HG03039 (cell line): ENCODE data around the gene PSG5.
"Not testable (repeated sequence)": the region's sequence is repeated elsewhere in the genome, so short reads cannot be mapped to it uniquely, and the experiment has no call there.

Experiments
- ATAC-seq: cut with Tn5 transposase; IDR thresholded peaks from one replicate; pipeline ENCODE4 v1.9.1; 2021; ENCODE audit warnings: mild to moderate bottlenecking, moderate library complexity; ENCODE audit not compliant: unreplicated experiment

Gene PSG5

DNA sequence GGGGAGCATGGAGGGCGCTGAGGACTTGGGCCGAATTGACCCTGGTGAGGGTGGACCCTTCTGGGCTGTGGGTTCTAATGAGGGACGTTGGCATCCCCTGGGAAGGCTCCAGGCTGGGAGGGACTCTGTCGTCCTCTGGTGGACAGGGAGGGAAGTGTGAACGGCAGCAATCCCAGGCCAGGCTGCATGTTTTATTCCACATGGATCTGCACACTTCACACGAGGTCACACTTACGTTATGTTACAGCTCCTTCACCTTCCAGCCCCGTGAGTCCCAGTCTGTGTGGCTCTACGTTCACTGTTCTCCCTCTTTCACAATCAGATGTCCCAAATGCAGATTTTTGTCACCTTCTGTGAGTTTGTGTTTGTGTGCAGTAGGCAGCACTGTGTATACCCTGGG is 1.8 kb upstream of the PSG5 start:
- not testable (repeated sequence) for ATAC-seq

- not testable (repeated sequence) for ATAC-seq
Measured at GRCh38 chr19:43181869-43182771, 4.2 kb downstream of the PSG5 start.

DNA sequence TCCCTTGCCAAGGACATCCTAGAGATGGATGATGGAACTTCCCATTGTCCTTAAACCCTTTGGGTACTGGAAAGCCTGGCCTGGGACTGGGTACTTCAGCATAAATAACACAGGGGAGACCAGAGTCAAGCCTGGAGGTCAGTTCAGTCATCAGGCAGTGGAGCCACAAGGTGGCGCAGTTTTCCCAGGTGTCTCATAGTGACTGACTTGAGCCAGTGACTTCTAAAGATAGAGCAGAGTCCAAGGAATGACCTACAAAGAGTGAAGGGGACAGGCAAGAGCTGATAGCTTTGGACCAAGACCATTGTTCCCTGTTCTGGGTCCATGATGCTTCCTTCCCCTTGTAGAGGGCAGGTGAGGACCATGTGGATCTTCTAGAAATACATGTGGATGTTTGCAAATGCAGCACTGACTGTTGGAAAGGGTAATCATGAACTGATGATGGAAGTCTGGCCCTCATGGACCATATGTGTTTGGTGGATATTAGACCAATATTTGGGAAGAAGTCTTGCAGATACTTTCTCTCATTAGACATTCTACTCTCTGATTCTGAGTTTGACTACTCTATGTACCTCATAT is 6.7 kb downstream of the PSG5 start:
- ATAC-seq = not testable (repeated sequence)

DNA sequence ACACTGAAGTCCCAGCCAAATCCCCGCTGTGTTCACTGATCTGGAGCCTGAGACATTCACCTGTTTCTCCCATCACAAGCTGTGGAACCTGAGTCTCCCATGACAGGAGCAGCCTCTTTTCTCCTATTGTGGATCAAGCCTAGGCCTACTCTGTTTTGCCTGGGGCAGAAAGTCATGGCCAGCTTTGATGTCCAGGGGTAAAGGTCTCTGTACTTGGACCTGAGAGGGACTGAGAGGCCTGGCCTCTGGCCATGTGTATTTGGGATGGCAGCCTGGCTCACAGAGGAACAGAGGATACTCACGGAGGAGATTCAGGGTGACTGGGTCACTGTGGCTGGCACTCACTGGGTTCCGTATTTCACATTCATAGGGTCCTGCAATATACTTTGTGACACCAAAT is 7.8 kb downstream of the PSG5 start:
- not testable (repeated sequence) for ATAC-seq

DNA sequence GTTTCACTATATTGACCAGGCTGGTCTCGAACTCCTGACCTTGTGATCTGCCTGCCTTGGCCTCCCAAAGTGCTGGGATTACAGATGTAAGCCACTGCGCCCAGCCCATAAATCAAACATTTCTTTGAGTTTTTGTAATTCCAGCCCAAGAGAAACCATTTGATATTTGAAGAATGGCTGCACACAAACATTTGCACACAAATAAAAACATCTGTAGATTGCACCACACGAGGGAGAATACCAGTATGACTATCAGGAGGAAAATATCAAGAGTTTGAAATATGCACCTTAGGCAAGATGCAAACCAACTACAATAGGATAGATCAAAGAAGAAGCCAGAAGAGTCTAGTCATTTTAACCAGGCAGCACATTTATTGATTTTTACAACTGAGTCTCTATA is 20.4 kb downstream of the PSG5 start:
- not testable (repeated sequence) for ATAC-seq

GRCh38 chr19:43163135-43163534 is 23.2 kb downstream of the PSG5 start:
- ATAC-seq = not testable (repeated sequence)

GRCh38 chr19:43162261-43162660 is 24.1 kb downstream of the PSG5 start:
- ATAC-seq = not testable (repeated sequence)

DNA sequence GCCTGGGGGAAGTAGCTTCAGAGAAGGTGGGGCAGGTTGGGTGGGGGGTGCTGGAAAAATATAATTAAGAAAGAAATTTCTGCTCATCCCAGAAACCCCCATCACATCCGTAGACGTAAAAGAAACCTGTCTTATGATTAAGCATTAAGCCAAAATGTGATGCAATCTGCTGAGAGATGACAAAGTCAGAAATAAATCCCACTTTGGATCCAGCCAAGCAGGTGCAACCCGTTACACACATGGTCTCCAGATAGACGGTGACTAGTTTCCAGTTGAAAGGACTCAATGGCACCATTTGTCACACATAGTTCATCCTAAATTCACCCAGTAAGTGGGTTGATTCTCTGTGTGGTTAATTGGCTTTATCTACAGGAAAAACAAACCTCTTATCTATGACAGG is 34.1 kb downstream of the PSG5 start:
- no peak for ATAC-seq

GRCh38 chr19:43149788-43150187 is 36.5 kb downstream of the PSG5 start:
- ATAC-seq = not testable (repeated sequence)

GRCh38 chr19:43148233-43148632 is 38.1 kb downstream of the PSG5 start:
- no peak for ATAC-seq

GRCh38 chr19:43141763-43142162 is 44.6 kb downstream of the PSG5 start:
- ATAC-seq = not testable (repeated sequence)

GRCh38 chr19:43132696-43133095 is 53.6 kb downstream of the PSG5 start:
- no peak for ATAC-seq

GRCh38 chr19:43131281-43131842 is 55.0 kb downstream of the PSG5 start:
- not testable (repeated sequence) for ATAC-seq

- ATAC-seq = not testable (repeated sequence)
Measured at GRCh38 chr19:43129197-43129596, 57.1 kb downstream of the PSG5 start.

DNA sequence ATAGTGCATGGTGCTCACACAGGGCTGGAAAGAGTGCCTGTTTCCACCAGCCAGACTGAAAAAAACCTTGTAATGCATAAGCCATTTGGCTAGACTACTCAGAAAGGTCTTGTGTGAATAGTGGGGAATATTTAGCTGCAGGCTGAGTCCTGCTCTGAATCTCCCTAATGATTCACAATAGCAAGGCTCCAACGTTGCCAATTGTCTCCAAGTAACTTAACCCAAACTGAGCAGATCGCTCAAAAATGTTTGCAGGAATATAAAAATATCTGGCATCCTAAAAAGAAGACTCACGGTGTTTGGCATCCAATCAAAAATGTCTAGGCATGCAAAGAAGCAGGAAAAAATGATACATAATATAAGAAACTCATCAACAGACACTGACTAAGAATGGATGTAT is 59.0 kb downstream of the PSG5 start:
- not testable (repeated sequence) for ATAC-seq

GRCh38 chr19:43126720-43127119 is 59.6 kb downstream of the PSG5 start:
- no peak for ATAC-seq

DNA sequence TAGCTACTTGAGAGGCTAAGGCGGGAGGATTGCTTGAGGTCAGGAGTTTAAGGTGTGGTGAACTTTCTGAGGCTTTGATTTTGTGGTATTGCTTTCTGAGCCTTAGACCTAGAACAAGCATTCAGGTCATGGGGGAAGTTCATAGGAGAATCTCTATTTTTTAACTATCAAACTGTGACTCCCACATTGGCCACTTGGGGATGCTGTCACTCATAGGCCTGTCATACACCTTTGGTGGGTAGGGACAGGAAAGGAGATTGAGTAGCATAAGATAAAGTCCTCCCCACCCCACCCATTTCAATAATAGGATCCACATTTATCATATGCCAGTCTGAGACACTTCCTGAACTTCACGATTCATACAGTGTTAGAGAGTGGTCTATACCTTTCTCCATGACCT is 62.0 kb downstream of the PSG5 start:
- no peak for ATAC-seq

DNA sequence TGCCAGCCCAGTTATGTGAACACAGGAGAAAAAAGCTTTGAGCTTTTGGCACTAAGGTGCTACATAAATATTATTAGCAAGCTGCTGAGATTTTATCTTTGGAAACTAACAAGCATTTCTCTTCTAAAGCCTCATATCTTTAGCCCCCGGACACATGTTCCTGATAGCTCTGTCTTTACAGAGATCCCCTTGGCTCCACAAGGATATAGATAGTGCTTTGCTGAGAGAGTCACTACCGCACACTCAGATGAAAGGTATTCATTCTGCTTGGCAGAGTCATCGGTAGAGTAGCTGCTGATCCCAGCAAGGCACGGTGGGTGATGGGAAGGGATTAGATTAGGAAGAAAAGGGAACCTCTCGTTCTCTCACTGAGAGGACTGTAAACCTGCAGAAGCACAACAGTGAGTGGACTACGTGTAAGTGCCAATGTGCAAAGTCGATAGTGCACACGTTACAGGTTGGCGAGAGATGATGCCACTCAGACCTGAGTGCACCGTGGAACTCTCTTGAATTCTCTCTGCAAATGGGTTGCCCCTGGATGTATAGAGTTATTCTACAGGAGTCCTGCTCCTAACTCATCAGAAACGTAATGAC is 65.8 kb downstream of the PSG5 start:
- not testable (repeated sequence) for ATAC-seq

GRCh38 chr19:43119526-43119925 is 66.8 kb downstream of the PSG5 start:
- ATAC-seq = not testable (repeated sequence)
